DOHH2 (cell line): Measurements from ENCODE around the gene MAGEE1.

ENCODE experiments used
- EZH2phosphoT487 ChIP-seq: fragments of 200-600 bp; sonication (generic); IDR thresholded peaks from 2 replicates; pipeline ENCODE4 v1.6.1; 2017; ENCODE audit warnings: borderline replicate concordance, mild to moderate bottlenecking, antibody characterized with exemption, low read length, moderate library complexity, mixed read lengths
- TF ChIP-seq, protein P1 (sequence below): fragments of 200-600 bp; sonication (generic); IDR thresholded peaks from one replicate; pipeline ENCODE4 v1.5.1; 2014; ENCODE audit warnings: antibody characterized with exemption, mild to moderate bottlenecking, low read depth, low read length; ENCODE audit not compliant: poor library complexity, severe bottlenecking

DNA sequence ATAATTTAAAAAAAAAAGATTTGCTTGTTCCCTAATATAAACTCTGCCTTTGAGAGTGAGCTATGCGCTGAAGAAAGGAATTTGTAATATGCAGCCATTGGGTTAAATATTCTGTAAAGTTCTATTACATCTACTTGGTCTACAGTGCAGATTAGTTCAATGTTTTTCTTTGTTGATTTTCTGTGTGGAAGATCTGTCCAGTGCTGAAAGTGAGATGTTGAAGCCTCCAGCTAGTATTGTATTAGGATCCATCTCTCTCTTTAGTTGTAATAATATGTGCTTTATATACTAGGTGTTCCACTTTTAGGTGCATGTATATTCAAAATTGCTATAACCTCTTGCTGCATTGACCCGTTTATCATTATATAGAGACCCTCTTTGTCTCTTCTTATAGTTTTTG is 49.8 kb downstream of the MAGEE1 start:
- TF ChIP-seq, protein P1, sequence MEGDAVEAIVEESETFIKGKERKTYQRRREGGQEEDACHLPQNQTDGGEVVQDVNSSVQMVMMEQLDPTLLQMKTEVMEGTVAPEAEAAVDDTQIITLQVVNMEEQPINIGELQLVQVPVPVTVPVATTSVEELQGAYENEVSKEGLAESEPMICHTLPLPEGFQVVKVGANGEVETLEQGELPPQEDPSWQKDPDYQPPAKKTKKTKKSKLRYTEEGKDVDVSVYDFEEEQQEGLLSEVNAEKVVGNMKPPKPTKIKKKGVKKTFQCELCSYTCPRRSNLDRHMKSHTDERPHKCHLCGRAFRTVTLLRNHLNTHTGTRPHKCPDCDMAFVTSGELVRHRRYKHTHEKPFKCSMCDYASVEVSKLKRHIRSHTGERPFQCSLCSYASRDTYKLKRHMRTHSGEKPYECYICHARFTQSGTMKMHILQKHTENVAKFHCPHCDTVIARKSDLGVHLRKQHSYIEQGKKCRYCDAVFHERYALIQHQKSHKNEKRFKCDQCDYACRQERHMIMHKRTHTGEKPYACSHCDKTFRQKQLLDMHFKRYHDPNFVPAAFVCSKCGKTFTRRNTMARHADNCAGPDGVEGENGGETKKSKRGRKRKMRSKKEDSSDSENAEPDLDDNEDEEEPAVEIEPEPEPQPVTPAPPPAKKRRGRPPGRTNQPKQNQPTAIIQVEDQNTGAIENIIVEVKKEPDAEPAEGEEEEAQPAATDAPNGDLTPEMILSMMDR = no peak
- TF ChIP-seq EZH2phosphoT487 = no peak
